ENCODE data around the gene RCBTB1. TPM values are rescaled to one million over a fixed set of nuclear protein-coding genes. Genes with fewer than 3 reads are reported as not detected.

The RCBTB1 gene
- total and polyA plus RNA-seq, 2 donors (not counting 3 experiments of a cell fraction or from before 2014, with no cell fraction given) = 12.1 to 23.8 TPM

DNA sequence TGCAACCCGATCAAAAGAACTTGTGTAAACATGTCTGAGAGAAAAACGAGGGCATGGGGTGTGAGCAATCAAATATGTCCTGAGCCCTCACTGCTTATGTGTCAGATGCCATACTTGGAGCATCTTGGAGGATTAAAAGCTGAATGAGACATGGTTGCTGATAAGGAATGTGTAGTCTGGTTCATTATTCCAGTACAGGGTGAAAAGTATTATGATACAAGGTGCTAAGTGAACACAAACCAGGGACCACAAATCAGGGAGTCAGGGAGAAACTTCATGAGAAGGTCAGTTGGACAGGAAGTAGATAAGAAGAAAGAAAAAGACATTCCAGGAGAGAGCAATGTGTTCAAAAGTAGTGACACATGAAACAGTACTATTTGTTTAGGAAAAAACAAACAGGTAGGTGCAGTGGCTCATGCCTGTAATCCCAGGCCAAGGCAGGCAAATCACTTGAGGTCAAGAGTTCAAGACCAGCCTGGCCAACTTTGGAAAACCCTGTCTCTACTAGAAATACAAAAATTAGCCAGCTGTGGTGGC is 2.0 kb upstream of the RCBTB1 start:
- DNase-seq (ENCODE audit: low read depth, low spot score) = no peak
- dilution Hi-C loops (cut with MboI; ENCODE audit: extremely low pct_ligation_motif_present, low sequenced_read_pairs) = no loop called here
- Histone ChIP-seq H3K9ac (replicated peaks; ENCODE audit: extremely low read depth, insufficient read depth, low read length) (no peak overlapping the region), H3K4me3 (replicated peaks in 1 of 3; ENCODE audit: insufficient read depth in 1 of 3, low read depth in 1 of 3, low read length in 3 of 3) (no peak overlapping the region), H2AFZ (ENCODE audit: low read depth, low read length) (peak overlapping the region; percentile 15), H3K79me2 (ENCODE audit: control insufficient read depth, insufficient read depth, low read length) (peaks cover 16% of the 10 kb centered on the region), H3K4me2 (ENCODE audit: insufficient read depth, low read length) (no peak overlapping the region), H3K36me3 (ENCODE audit: control insufficient read depth in 2 of 2, extremely low read depth in 1 of 2, insufficient read depth in 2 of 2, low read length in 2 of 2) (no peaks in the 10 kb centered on the region), H3K27ac (ENCODE audit: insufficient read depth, low read depth, low read length) (no peak overlapping the region), H3K27me3 (ENCODE audit: control insufficient read depth in 2 of 2, insufficient read depth in 2 of 2, low read length in 2 of 2) (no peaks in the 10 kb centered on the region), H4K20me1 (replicated peaks; ENCODE audit: control insufficient read depth, extremely low read depth, insufficient read depth, low read length) (no peaks in the 10 kb centered on the region), H3K9me3 (replicated peaks; ENCODE audit: control insufficient read depth, insufficient read depth, low read length) (no peaks in the 10 kb centered on the region), H3K4me1 (ENCODE audit: control insufficient read depth, extremely low read depth, insufficient read depth, low read length) (peaks cover 16% of the 10 kb centered on the region), H3K9me1 (replicated peaks; ENCODE audit: control insufficient read depth, extremely low read depth, insufficient read depth, low read length) (no peaks in the 10 kb centered on the region)
- CTCF ChIA-PET = no interaction called here
- no TSS peak for BruUV-seq (replicated peaks)
- FAIRE-seq = peak; percentile 8
- TF ChIP-seq EZH2 (IDR thresholded peaks at IDR 0.05; ENCODE audit: borderline replicate concordance, low read depth, low read length, severe bottlenecking) (no peak), POLR2AphosphoS5 (IDR thresholded peaks at IDR 0.05; ENCODE audit: insufficient read depth, low read depth, low read length) (no peak), JUN (IDR thresholded peaks at IDR 0.05; ENCODE audit: borderline replicate concordance, insufficient read depth, insufficient read length, low read depth) (no peak), MYC (IDR thresholded peaks at IDR 0.05; ENCODE audit: low read depth, low read length) (no peak), POLR2A (IDR thresholded peaks at IDR 0.05; ENCODE audit: low read depth, low read length) (no peak), GATA2 (IDR thresholded peaks at IDR 0.05; ENCODE audit: insufficient read depth, insufficient read length, low read depth, low read length) (no peak), FOS (IDR thresholded peaks at IDR 0.05; ENCODE audit: borderline replicate concordance, insufficient read depth, low read length) (no peak)
- TF ChIP-seq, protein P1, sequence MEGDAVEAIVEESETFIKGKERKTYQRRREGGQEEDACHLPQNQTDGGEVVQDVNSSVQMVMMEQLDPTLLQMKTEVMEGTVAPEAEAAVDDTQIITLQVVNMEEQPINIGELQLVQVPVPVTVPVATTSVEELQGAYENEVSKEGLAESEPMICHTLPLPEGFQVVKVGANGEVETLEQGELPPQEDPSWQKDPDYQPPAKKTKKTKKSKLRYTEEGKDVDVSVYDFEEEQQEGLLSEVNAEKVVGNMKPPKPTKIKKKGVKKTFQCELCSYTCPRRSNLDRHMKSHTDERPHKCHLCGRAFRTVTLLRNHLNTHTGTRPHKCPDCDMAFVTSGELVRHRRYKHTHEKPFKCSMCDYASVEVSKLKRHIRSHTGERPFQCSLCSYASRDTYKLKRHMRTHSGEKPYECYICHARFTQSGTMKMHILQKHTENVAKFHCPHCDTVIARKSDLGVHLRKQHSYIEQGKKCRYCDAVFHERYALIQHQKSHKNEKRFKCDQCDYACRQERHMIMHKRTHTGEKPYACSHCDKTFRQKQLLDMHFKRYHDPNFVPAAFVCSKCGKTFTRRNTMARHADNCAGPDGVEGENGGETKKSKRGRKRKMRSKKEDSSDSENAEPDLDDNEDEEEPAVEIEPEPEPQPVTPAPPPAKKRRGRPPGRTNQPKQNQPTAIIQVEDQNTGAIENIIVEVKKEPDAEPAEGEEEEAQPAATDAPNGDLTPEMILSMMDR (IDR thresholded peaks at IDR 0.05; ENCODE audit: extremely low read depth in 1 of 2, insufficient read depth in 1 of 2, low read depth in 1 of 2, low read length in 2 of 2) = no peak
- TF ChIP-seq, protein P2, sequence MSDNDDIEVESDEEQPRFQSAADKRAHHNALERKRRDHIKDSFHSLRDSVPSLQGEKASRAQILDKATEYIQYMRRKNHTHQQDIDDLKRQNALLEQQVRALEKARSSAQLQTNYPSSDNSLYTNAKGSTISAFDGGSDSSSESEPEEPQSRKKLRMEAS (IDR thresholded peaks at IDR 0.05; ENCODE audit: insufficient read depth, insufficient read length) = no peak
- intact Hi-C loops (cut with micrococcal nuclease) = loop anchor here (5.0 kb wide), 2 partner anchors 285 to 610 kb away; partner anchors contain the start of gene FNDC3A
- POLR2A ChIA-PET = no interaction called here
